ENCODE measurements around the gene SALL4.

Gene SALL4

GRCh38 chr20:51735728-51736600 is 66.4 kb downstream of the SALL4 start:
- DNase-seq (ENCODE audit: low read depth) = no peak

DNA sequence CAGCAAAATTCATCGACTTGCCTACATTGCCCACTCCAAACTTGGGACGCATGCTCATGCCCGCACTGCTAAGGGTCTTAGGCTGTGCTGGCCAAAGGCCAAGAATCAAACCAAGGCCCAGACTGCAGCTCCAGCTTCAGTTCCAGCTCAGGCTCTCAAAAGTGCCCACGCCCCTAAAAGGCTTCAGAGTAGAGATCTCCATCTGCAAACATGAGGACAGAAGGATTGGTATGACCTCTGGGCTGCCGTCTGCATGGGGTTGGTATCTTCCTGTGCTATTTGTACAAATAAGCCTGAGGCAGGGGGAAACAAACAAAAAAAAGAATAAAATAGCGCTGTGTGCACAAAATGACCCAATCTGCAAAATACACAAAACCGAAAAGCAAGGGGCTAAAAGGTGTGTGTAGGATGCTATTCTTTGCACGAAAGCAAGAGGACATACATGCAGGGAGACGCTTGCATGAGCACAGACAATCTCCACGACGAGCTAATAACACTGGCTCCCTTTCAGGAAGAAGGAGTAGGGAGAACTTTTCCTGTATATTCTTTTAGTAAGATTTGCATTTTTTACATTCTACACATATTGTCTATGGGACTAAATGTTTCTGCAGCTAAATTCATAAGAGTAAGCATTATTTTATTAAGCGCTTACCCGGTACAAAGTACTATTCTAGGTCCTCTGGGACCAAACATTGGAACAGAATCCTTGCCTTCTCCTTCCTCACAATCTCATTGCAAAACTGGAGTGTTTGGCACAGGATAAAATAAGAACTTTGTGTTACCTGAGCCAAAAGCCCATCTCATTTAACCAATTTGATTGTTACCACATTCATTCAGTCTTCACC is 67.2 kb downstream of the SALL4 start:
- DNase-seq (ENCODE audit: low read depth) = no peak

DNA sequence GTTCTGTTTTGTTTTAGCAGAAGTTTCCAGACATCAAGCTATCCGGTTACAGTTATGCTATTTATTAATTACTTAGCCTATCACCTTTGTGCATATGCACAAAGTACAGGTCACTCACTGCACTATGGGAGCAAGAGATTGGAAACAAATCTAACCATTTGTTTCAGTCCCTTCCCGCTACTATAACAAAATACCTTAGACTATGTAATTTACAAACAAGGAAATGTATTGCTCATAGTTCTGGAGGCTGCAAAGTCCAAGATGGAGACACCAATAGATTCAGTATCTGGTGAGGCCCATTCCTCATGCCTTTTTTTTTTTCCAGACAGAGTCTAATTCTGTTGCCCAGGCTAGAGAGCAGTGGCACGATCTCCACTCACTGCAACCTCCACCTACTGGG is 69.3 kb downstream of the SALL4 start:
- no peak for DNase-seq (ENCODE audit: low read depth)
